Measurements from ENCODE around the gene CMTM1.

The CMTM1 gene

DNA sequence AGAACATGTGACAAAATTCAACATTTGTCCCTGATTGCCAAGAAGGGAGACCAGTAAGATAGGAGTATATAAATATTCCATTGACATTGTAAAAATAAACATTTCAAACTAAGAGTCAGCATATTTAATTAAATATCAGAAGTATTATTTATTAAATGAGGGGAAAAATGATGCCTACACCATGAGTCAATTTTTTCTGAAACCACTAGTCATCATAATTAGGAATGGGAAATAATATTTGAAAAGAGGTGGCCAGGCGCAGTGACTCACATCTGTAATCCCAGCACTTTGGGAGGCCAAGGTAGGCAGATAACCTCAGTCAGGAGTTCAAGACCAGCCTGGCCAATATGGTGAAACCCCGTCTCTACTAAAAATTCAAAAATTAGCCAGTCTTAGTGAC is 2.1 kb downstream of the CMTM1 start:
- TF ChIP-seq CTCF (IDR thresholded peaks at IDR 0.05; ENCODE audit: low read depth, low read length): no peak
- H3K4me3 ChIP-seq (ENCODE audit: low read depth, low read length): no peak overlapping the region

GRCh38 chr16:66569131-66569530 is 2.9 kb downstream of the CMTM1 start:
- TF ChIP-seq CTCF (IDR thresholded peaks at IDR 0.05; ENCODE audit: low read depth, low read length): no peak
- no peak overlapping the region for H3K4me3 ChIP-seq (ENCODE audit: low read depth, low read length)

- no peak for TF ChIP-seq CTCF (IDR thresholded peaks at IDR 0.05; ENCODE audit: low read depth, low read length)
- no peak overlapping the region for H3K4me3 ChIP-seq (ENCODE audit: low read depth, low read length)
These were observed 3.7 kb downstream of the CMTM1 start for GRCh38 chr16:66569827-66570405.

- TF ChIP-seq CTCF (IDR thresholded peaks at IDR 0.05; ENCODE audit: low read depth, low read length): no peak
- H3K4me3 ChIP-seq (ENCODE audit: low read depth, low read length): no peak overlapping the region
These were observed 6.1 kb downstream of the CMTM1 start for GRCh38 chr16:66572356-66572755.

GRCh38 chr16:66574081-66574480 is 7.8 kb downstream of the CMTM1 start:
- TF ChIP-seq CTCF (IDR thresholded peaks at IDR 0.05; ENCODE audit: low read depth, low read length): no peak
- H3K4me3 ChIP-seq (ENCODE audit: low read depth, low read length): no peak overlapping the region

DNA sequence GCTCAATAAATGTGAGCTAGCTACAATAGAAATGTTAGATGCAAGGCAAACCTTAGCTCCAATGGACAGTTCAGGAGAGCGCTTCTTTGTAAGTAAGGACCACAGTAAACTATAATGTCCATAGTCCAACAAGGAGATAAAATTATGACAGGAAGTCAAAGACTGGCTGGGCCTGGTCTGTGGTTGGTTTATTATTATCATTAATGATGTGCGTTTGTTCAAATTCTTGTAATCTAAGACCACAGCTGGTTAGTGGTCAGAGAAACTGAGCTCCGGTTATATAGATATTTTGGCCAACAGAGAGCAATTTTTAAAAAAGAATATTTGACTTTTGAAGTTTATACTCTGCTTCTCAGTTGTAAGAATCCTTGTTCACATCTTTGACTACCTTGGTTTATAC is 8.3 kb downstream of the CMTM1 start:
- TF ChIP-seq CTCF (IDR thresholded peaks at IDR 0.05; ENCODE audit: low read depth, low read length): no peak

DNA sequence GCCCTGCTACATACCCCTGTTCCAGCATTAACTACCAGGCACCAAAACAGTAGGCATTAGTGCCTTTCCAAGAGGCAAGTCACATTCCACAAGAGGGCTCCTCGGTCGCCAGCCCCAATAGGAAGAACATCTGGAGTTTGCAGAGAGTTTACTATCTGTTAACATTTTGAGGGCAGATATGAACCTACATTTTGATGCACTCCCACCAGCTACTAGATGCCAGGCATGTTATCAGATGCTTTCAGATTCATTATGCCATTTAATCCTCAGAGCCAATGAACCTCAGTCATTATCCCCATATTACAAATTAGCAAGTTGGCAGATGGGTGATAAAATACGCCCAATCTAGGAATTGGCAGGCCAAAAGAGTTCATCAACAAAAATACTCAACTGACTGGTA is 8.8 kb downstream of the CMTM1 start:
- TF ChIP-seq CTCF (IDR thresholded peaks at IDR 0.05; ENCODE audit: low read depth, low read length): no peak
- no peak overlapping the region for H3K4me3 ChIP-seq (ENCODE audit: low read depth, low read length)

More for the DNA sequence above, 8.3 kb downstream of the CMTM1 start:
- H3K4me3 ChIP-seq (ENCODE audit: low read depth, low read length): no peak overlapping the region

All from WI38 (cell line).